ENCODE data around the gene ANKH.

ANKH gene

GRCh38 chr5:14730881-14731280 lies 140.7 kb downstream of the ANKH start:
- no peak for DNase-seq

DNA sequence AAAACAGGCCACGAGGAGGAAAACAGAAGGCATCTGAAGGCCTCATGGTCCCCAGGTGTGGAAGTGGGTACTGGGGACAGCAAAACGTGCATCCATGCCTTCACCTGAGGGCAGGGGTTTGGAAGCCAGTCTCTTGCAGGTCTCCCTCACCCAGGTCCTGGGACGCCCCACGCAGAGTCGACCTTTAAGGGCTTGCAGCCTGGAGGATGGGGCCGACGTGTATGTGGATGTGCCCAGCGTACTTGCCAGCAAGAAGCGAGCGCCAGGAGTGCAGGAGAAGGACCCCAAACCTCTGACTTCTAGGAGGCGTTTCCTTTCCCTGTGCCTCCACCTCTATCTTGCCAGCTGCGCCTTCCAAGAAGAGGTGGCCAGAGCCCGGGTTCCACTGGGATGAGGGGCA lies 141.1 kb downstream of the ANKH start:
- no peak for DNase-seq

DNA sequence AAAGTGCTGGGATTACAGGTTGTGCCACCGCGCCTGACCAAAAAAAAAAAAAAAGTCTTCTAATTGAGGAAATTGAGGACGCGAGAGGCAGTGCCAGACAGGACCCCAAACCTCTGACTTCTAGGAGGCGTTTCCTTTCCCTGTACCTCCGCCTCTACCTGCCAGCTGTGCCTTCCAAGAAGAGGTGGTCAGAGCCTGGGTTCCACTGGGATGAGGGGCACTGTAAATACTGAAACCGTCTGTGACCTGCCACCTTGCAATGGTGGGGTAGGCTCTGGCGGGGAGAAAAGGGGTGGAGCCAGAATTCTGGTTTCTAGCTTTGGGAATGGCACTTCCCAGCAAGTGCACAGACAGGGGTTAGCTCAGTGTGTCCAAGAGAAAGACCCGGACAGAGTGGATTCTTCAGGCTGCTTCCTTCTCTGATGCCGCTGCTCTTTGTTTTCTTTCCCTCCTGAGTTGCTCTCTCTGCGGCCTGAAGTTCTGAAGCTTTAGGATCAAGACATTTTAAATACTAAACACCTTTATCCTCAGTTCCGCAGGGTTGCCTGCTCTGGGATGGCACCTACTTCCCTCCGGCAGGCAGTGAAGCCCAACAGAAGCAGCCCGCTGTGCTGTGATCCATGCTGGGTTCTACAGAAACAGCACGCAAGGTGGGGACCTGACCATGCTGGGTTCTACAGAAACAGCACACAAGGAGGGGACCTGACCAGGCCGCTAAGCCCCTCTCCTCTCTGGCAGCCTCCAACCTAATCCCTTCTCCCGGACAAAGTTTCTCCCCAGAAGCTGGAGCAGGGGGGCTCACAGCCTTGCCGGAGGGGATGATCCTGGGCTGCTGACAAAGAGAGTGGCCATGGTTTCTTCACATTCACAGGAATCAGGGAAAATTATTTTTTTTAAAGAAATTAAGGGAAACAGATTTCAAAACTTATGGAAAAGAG lies 141.9 kb downstream of the ANKH start:
- no peak for DNase-seq

DNA sequence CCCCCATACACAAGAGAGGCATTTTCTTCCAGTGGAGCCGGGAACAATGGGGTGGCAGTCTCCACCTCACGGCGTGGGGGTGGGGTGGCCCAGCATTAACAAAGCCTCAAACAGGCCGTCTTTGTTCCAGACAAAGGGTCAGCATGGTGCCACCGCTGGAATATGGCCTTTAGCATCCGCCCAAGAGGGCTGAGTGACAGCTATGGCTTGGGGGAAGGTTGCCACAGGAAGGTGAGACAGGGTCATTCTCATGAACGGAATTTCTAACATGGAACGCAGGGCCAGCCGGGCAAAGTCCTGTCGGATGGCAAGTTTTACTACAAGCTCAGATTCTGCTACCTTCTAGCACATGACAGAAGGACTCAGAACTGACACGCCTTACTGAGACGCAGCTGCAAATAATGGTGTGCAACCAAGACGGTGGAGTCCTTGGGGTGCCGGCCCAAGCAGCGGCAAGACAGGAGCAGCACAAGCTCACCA lies 143.1 kb downstream of the ANKH start:
- no peak for DNase-seq

GRCh38 chr5:14727928-14728458 lies 143.6 kb downstream of the ANKH start:
- no peak for DNase-seq

DNA sequence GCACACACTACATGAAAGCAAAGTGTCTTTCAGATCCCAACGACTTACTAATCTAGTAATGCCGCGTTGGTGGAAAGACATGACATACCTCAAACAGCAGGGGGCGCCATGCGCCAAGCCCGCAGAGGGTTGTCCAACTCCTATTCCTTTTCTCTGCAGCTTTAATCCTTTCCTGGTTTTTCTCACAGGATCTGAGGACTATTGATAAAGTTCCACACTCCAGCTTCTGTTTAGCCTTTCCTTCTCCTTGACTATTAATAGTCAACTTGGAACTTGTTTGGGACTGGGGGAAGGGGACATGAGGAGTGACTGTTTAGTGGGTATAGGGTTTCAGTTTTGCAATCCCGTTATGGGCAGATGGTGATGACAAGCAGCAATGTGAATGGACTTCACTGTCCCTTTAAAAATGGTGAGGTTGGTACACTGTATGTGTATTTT lies 144.1 kb downstream of the ANKH start:
- DNase-seq, result peak; percentile 87

DNA sequence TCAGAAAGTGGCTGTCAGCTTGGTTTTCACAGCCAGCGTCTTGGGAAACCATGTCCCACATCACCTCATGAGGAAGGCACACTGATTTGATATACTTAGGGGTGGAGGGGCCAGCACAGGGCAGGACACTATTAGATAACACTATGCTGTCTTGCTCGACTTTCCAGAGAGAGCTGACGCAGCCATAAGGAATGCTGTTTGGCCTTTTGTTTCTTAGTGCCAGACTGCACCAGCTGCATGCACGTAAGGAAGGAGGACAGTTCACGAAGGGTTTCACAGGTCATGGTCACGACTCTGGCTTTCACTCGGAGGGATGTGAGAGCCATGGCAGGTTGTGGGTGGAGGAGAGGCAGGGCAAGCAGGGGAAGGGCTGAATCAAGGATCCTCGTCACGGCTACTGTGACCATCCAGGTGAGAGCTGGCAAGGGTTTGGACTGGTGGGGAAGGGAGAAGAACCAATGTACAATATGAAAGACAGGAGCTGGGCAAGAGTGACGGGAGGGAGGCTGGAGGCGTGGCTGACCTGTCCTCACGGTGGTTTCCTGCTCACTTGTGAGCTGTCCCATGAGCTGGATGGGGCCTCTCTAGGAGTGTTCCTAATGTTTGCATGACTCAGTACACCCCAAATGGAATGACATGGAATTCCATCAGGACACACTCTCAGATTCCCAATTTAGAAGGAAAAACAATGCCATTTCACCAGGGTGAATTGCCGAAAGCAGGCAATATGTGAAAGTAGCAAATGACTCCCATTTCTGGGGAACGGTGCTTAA lies 145.3 kb downstream of the ANKH start:
- no peak for DNase-seq

GRCh38 chr5:14724633-14725032 lies 146.9 kb downstream of the ANKH start:
- no peak for DNase-seq

DNA sequence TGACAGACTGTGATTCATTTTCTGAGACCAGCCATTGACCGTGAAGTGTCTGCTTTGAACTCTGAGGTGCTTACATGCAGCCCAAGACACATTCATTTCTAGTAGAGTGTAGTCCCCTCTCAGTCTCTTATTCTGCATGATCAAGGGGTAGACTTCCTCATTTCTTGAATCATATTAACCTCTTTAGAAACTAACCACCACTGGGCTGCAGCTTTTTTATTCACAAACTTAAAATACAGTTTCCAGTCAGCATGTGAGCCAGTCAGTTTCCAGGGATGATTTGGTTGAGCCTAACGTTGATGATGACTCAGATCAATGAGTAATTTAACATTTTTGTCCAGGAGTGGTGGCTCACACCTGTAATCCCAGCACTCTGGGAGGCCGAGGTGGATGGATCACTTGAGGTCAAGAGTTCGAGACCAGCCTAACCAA lies 147.9 kb downstream of the ANKH start:
- no peak for DNase-seq

- DNase-seq, result no peak
These were observed 148.7 kb downstream of the ANKH start for GRCh38 chr5:14722923-14723322.

GRCh38 chr5:14721990-14722656 lies 149.5 kb downstream of the ANKH start:
- DNase-seq, result no peak

DNA sequence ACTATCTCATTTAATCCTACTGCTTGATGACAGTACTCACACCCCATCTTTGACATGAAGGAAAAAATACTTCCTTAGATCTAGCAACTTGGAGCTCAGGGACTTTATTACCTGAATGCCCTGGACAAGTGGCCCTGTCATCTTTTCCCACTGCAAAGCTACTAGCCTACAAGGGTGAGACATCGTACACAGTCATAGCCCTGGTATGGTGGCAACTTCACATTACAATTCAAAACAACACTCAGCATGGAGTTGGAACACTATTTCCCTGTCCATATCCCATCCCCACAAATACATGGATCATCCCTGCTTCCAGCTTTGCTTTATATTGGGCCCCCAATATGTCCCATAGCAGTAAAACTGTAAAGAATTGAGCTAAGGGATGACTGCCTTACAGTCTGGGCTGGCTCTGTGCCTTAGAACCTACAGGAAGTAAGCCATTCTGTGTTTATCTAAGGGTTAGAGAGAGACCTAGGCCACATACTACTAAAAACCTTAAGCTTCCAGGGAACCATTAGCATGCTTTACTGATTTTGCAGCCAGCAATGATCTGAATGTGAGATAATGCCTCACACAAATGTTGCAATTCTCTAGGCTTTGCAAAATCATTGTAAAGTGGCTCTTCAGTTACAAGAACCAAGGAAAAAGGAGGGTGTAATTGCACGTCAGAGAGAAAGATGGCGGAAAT lies 151.2 kb downstream of the ANKH start:
- DNase-seq, result no peak

- no peak for DNase-seq
These were observed 152.8 kb downstream of the ANKH start for GRCh38 chr5:14718778-14719177.

GRCh38 chr5:14716755-14717752 lies 154.5 kb downstream of the ANKH start:
- DNase-seq, result no peak

DNA sequence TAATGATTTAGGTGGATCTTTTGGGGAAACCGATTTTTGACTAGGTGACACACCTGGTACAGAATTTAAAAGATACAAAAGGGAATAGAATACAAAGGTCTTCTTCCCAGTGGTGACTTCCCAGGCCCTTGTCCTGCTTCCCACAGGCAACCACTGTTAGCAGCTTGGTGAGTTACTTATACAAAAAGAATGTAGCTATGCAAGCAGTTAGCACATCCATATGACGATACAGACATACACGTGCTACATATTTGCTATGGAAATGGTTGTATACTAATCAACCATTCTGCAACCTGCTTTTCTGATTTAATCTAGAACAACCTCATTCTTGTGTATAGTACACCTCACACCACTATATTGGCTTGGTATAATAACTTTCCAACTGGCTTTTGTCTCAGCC lies 156.1 kb downstream of the ANKH start:
- no peak for DNase-seq

GRCh38 chr5:14714706-14715105 lies 156.9 kb downstream of the ANKH start:
- no peak for DNase-seq

DNA sequence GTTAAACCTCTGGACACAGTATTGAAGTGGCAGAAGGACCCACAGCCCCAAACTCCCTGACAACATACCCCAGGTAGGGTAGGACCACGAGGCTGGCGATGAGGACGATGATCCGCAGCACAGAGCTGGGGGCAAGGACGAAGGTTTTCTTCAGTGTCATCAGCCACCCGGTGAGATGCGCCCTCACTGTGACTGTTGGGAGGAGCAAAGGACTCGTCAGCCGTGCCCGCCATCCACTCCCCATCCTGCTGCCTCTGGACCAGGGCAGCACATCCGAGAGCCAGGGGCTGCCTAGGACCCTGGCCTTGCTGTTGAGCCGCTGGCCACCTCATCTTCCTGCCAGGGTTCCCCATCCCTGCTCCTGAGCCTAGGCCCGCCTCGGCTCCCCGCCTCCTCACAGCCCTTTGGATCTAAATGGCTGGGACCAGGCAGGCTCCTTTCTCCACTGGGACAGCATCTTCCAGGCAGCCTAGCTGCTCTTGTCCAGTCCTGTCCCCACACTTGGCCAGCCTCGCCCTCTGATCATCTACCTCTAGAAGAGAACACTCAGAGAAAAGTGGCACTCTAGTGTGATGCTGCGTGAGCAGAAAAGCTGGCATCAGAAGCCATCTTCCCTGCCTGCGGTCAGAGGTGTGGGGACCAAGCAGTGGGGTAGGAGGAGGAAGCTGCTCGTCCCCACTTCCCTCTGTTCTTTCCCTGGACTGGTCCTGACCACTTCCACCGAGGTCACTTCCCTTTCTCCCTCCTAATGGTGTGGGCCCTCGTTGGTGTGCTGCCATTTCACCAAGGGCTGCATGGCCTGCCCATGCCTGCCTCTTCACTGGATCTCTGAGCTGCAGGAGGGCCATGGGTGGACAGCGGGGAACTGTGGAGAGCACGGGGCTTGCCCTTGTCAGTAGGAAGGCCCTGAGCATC lies 157.8 kb downstream of the ANKH start:
- DNase-seq, result no peak

GRCh38 chr5:14712666-14713065 lies 158.9 kb downstream of the ANKH start:
- DNase-seq, result no peak

- no peak for DNase-seq
These were observed 159.4 kb downstream of the ANKH start for GRCh38 chr5:14712131-14712530.
